SK-MEL-5 (cell line): ENCODE results near the gene CCND1. TPM values are rescaled to one million over a fixed set of nuclear protein-coding genes. Genes with fewer than 3 reads are reported as not detected.

ENCODE experiments used
- total RNA-seq: library from RNA; depleted of rRNA; stranded (reverse); fragments of >200 nt; shearing (Covaris generic); gene quantifications from 2 replicates; pipeline ENCODE4 v1.2.3, GENCODE V29; 2014; rRNA removed

CCND1 gene
- total RNA-seq, 1 experiment from 2014 or later: 111 TPM

Other genes with a start within 250 kb of the CCND1 start
- 3.6 and 4.4 TPM in 2 replicates for gene LINC01488, start 159.5 kb upstream of the CCND1 start, total RNA-seq
- gene LTO1, start 34.2 kb downstream of the CCND1 start, total RNA-seq: 39.9 and 46.7 TPM in 2 replicates
- 0.13 TPM in 1 of 2 replicates, not detected in the other for gene FGF19, start 62.9 kb downstream of the CCND1 start, total RNA-seq
- not detected in 2 replicates for gene FGF4, start 134.2 kb downstream of the CCND1 start, total RNA-seq
- gene FGF3, start 178.3 kb downstream of the CCND1 start, total RNA-seq: not detected in 2 replicates